ENCODE measurements around the gene RPAP2.

RPAP2 gene

GRCh38 chr1:92404661-92405060 is 105.8 kb downstream of the RPAP2 start:
- Histone ChIP-seq H3K4me3 (ENCODE audit: low read depth, low read length) (no peak overlapping the region), H3K27me3 (replicated peaks) (no peaks in the 10 kb centered on the region), H3K27ac (no peak overlapping the region), H3K36me3 (replicated peaks) (no peaks in the 10 kb centered on the region)
- TF ChIP-seq CTCF (IDR thresholded peaks at IDR 0.05; ENCODE audit: low read depth, low read length, missing control alignments): no peak
- DNase-seq: peak; percentile 16
- in situ Hi-C loops (cut with HindIII; ENCODE audit: low pct_ligation_motif_present, low sequenced_read_pairs): no loop called here

GRCh38 chr1:92408825-92409224 is 110.0 kb downstream of the RPAP2 start:
- peak; percentile 62 for DNase-seq
- no peaks in the 10 kb centered on the region for H3K36me3 ChIP-seq (replicated peaks)
- H3K4me3 ChIP-seq (ENCODE audit: low read depth, low read length): no peak overlapping the region
- TF ChIP-seq CTCF (IDR thresholded peaks at IDR 0.05; ENCODE audit: low read depth, low read length, missing control alignments): no peak
- H3K27ac ChIP-seq: no peak overlapping the region
- no peaks in the 10 kb centered on the region for H3K27me3 ChIP-seq (replicated peaks)
- in situ Hi-C loops (cut with HindIII; ENCODE audit: low pct_ligation_motif_present, low sequenced_read_pairs): no loop called here

GRCh38 chr1:92409946-92410549 is 111.2 kb downstream of the RPAP2 start:
- no peak overlapping the region for H3K4me3 ChIP-seq (ENCODE audit: low read depth, low read length)
- H3K27ac ChIP-seq: no peak overlapping the region
- in situ Hi-C loops (cut with HindIII; ENCODE audit: low pct_ligation_motif_present, low sequenced_read_pairs): no loop called here
- H3K36me3 ChIP-seq (replicated peaks): no peaks in the 10 kb centered on the region
- no peak for DNase-seq
- no peak for TF ChIP-seq CTCF (IDR thresholded peaks at IDR 0.05; ENCODE audit: low read depth, low read length, missing control alignments)
- H3K27me3 ChIP-seq (replicated peaks): no peaks in the 10 kb centered on the region

- no peak overlapping the region for H3K27ac ChIP-seq
- H3K36me3 ChIP-seq (replicated peaks): no peaks in the 10 kb centered on the region
- in situ Hi-C loops (cut with HindIII; ENCODE audit: low pct_ligation_motif_present, low sequenced_read_pairs): no loop called here
- no peaks in the 10 kb centered on the region for H3K27me3 ChIP-seq (replicated peaks)
- no peak for TF ChIP-seq CTCF (IDR thresholded peaks at IDR 0.05; ENCODE audit: low read depth, low read length, missing control alignments)
- no peak for DNase-seq
- H3K4me3 ChIP-seq (ENCODE audit: low read depth, low read length): no peak overlapping the region
Measured at GRCh38 chr1:92410706-92411105, 111.8 kb downstream of the RPAP2 start.

GRCh38 chr1:92411511-92411910 is 112.7 kb downstream of the RPAP2 start:
- Histone ChIP-seq H3K27me3 (replicated peaks) (no peaks in the 10 kb centered on the region), H3K4me3 (ENCODE audit: low read depth, low read length) (no peak overlapping the region), H3K36me3 (replicated peaks) (no peaks in the 10 kb centered on the region), H3K27ac (no peak overlapping the region)
- TF ChIP-seq CTCF (IDR thresholded peaks at IDR 0.05; ENCODE audit: low read depth, low read length, missing control alignments): no peak
- in situ Hi-C loops (cut with HindIII; ENCODE audit: low pct_ligation_motif_present, low sequenced_read_pairs): no loop called here
- peak; percentile 53 for DNase-seq

GRCh38 chr1:92419642-92420041 is 120.8 kb downstream of the RPAP2 start:
- no peaks in the 10 kb centered on the region for H3K27me3 ChIP-seq (replicated peaks)
- H3K27ac ChIP-seq: no peak overlapping the region
- no peaks in the 10 kb centered on the region for H3K36me3 ChIP-seq (replicated peaks)
- no peak overlapping the region for H3K4me3 ChIP-seq (ENCODE audit: low read depth, low read length)
- in situ Hi-C loops (cut with HindIII; ENCODE audit: low pct_ligation_motif_present, low sequenced_read_pairs): no loop called here
- DNase-seq: no peak
- no peak for TF ChIP-seq CTCF (IDR thresholded peaks at IDR 0.05; ENCODE audit: low read depth, low read length, missing control alignments)

Measured in brain microvascular endothelial cell (primary cell).